A673 (cell line): ENCODE results near the gene SNAPIN.

Experiments
- CTCF ChIP-seq: fragments of 300-800, 200-600 bp; sonication (generic); conservative IDR thresholded peaks from 2 replicates; pipeline ENCODE4 v1.5.1; 2017; ENCODE audit warnings: low read depth, mild to moderate bottlenecking, antibody characterized with exemption, low read length, moderate library complexity, mixed read lengths
- EZH2 ChIP-seq: fragments of 200-600 bp; sonication (generic); IDR thresholded peaks from 2 replicates; pipeline ENCODE4 v1.6.1; 2017; ENCODE audit warnings: borderline replicate concordance, low read depth, mild to moderate bottlenecking, mixed read lengths, antibody characterized with exemption, low read length; ENCODE audit not compliant: poor library complexity, severe bottlenecking

GRCh38 chr1:153679337-153680119 lies 21.0 kb downstream of the SNAPIN start:
- TF ChIP-seq CTCF: peak; percentile 28; the same call in 1 of the 2 replicates
- no peak for TF ChIP-seq EZH2
